Activated CD4-positive, alpha-beta T cell treated with anti-CD3 and anti-CD28 coated beads for 36 hours (primary cell): ENCODE measurements around the gene PNPLA5. TPM values are rescaled to one million over a fixed set of nuclear protein-coding genes. Genes with fewer than 3 reads are reported as not detected.

ENCODE experiments used
- ATAC-seq: fragments of 200-7000 bp; cut with Tn5 transposase; one replicate; pipeline ENCODE4 v1.10.0; 2021; ENCODE audit warnings: mild to moderate bottlenecking, moderate library complexity
- CTCF ChIA-PET: fragments of 350-600 bp; sonication (Branson Sonifier 250); formaldehyde crosslinking; loops from one replicate; lab custom pipeline; 2021; ENCODE audit warnings: antibody characterized with exemption; lab: Charles Lee
- POLR2A ChIA-PET: fragments of 350-600 bp; sonication (Branson Sonifier 250); formaldehyde crosslinking; loops from one replicate; lab custom pipeline; 2021; ENCODE audit warnings: antibody characterized with exemption, inconsistent platforms; lab: Charles Lee
- DNase-seq: peaks from one replicate; pipeline ENCODE4 v3.0.0-alpha.2; 2020
- H3K27ac Mint-ChIP-seq: one replicate; pipeline ENCODE4 v1.8.0; 2021; ENCODE audit warnings: mixed read lengths
- H3K27me3 Mint-ChIP-seq: one replicate; pipeline ENCODE4 v1.8.0; 2021; ENCODE audit warnings: mixed read lengths
- H3K36me3 Mint-ChIP-seq: one replicate; pipeline ENCODE4 v1.8.0; 2021; ENCODE audit warnings: low read depth, mixed read lengths
- H3K4me1 Mint-ChIP-seq: one replicate; pipeline ENCODE4 v1.8.0; 2021; ENCODE audit warnings: mixed read lengths
- H3K4me3 Mint-ChIP-seq: one replicate; pipeline ENCODE4 v1.8.0; 2021; ENCODE audit warnings: mild to moderate bottlenecking, moderate library complexity, mixed read lengths
- H3K9me3 Mint-ChIP-seq: one replicate; pipeline ENCODE4 v1.8.0; 2021; ENCODE audit warnings: low read depth, mixed read lengths
- intact Hi-C, 2 experiments: fragments of 100-400 bp; cut with DNase I in 1 of 2; cut with micrococcal nuclease in 1 of 2; formaldehyde crosslinking; loops; one replicate each; pipeline versions ENCODE4 v1.14.2 to v1.15.1; 2022 to 2024; cut with DNase I, micrococcal nuclease
- total RNA-seq, 2 experiments: library from RNA; stranded (reverse); gene quantifications; one replicate each; pipeline ENCODE4 v1.2.3, GENCODE V29; 2021

PNPLA5 gene
- total RNA-seq, 2 experiments from 2014 or later, result not detected

- POLR2A ChIA-PET, result no interaction called here
- peaks cover 18% of the 10 kb centered on the region for H3K27me3 Mint-ChIP-seq
- no peak overlapping the region for H3K4me3 Mint-ChIP-seq
- CTCF ChIA-PET, result interaction anchor here (1.0 kb wide), 1 partner anchor 33 kb away, joined by 3 read pairs; no protein-coding TSS in a partner anchor
- no peaks in the 10 kb centered on the region for H3K4me1 Mint-ChIP-seq
- peaks cover 2% of the 10 kb centered on the region for H3K9me3 Mint-ChIP-seq
- DNase-seq, result no peak
- ATAC-seq, result no peak
- H3K27ac Mint-ChIP-seq, result no peak overlapping the region
- intact Hi-C loops, result no loop called here
- H3K36me3 Mint-ChIP-seq, result no peaks in the 10 kb centered on the region
These were observed 39.9 kb downstream of the PNPLA5 start for GRCh38 chr22:43851979-43852307.

- H3K4me3 Mint-ChIP-seq, result no peak overlapping the region
- DNase-seq (no peak), ATAC-seq (no peak)
- no peak overlapping the region for H3K27ac Mint-ChIP-seq
- H3K4me1 Mint-ChIP-seq, result no peaks in the 10 kb centered on the region
- CTCF ChIA-PET, result interaction anchor here (1.0 kb wide), 1 partner anchor 34 kb away, joined by 3 read pairs; no protein-coding TSS in a partner anchor
- no peaks in the 10 kb centered on the region for H3K36me3 Mint-ChIP-seq
- H3K9me3 Mint-ChIP-seq, result no peaks in the 10 kb centered on the region
- H3K27me3 Mint-ChIP-seq, result peaks cover 15% of the 10 kb centered on the region
- intact Hi-C loops, result no loop called here
- POLR2A ChIA-PET, result no interaction called here
These were observed 40.5 kb downstream of the PNPLA5 start for GRCh38 chr22:43851058-43851978.

- ChIA-PET POLR2A (no interaction called here), CTCF (interaction anchor here (0.5 kb wide), 1 partner anchor 331 kb away, joined by 3 read pairs; no protein-coding TSS in a partner anchor)
- Mint-ChIP-seq H3K4me3 (no peak overlapping the region), H3K27me3 (peaks cover 15% of the 10 kb centered on the region), H3K9me3 (no peaks in the 10 kb centered on the region), H3K4me1 (no peaks in the 10 kb centered on the region), H3K36me3 (no peaks in the 10 kb centered on the region), H3K27ac (no peak overlapping the region)
- DNase-seq (no peak), ATAC-seq (no peak)
- intact Hi-C loops, result no loop called here
These were observed 41.3 kb downstream of the PNPLA5 start for GRCh38 chr22:43850529-43850928.

GRCh38 chr22:43849731-43850130 lies 42.1 kb downstream of the PNPLA5 start:
- no peak overlapping the region for H3K27ac Mint-ChIP-seq
- no peak for ATAC-seq
- intact Hi-C loops, result no loop called here
- no peaks in the 10 kb centered on the region for H3K4me1 Mint-ChIP-seq
- no peak overlapping the region for H3K4me3 Mint-ChIP-seq
- DNase-seq, result no peak
- POLR2A ChIA-PET, result no interaction called here
- H3K27me3 Mint-ChIP-seq, result peaks cover 12% of the 10 kb centered on the region
- H3K9me3 Mint-ChIP-seq, result no peaks in the 10 kb centered on the region
- no peaks in the 10 kb centered on the region for H3K36me3 Mint-ChIP-seq
- CTCF ChIA-PET, result no interaction called here

GRCh38 chr22:43848366-43849171 lies 43.2 kb downstream of the PNPLA5 start:
- no peaks in the 10 kb centered on the region for H3K9me3 Mint-ChIP-seq
- ChIA-PET CTCF (no interaction called here), POLR2A (no interaction called here)
- H3K4me1 Mint-ChIP-seq, result no peaks in the 10 kb centered on the region
- H3K36me3 Mint-ChIP-seq, result no peaks in the 10 kb centered on the region
- H3K27me3 Mint-ChIP-seq, result peaks cover 11% of the 10 kb centered on the region
- DNase-seq (no peak), ATAC-seq (no peak)
- H3K27ac Mint-ChIP-seq, result no peak overlapping the region
- intact Hi-C loops, result no loop called here
- no peak overlapping the region for H3K4me3 Mint-ChIP-seq

GRCh38 chr22:43847376-43848289 lies 44.2 kb downstream of the PNPLA5 start:
- H3K4me3 Mint-ChIP-seq, result no peak overlapping the region
- no peaks in the 10 kb centered on the region for H3K9me3 Mint-ChIP-seq
- ATAC-seq (no peak), DNase-seq (no peak)
- no peak overlapping the region for H3K27ac Mint-ChIP-seq
- peaks cover 6% of the 10 kb centered on the region for H3K27me3 Mint-ChIP-seq
- ChIA-PET POLR2A (no interaction called here), CTCF (no interaction called here)
- no peaks in the 10 kb centered on the region for H3K4me1 Mint-ChIP-seq
- H3K36me3 Mint-ChIP-seq, result no peaks in the 10 kb centered on the region
- intact Hi-C loops, result no loop called here

- intact Hi-C loops, result no loop called here
- H3K9me3 Mint-ChIP-seq, result no peaks in the 10 kb centered on the region
- ATAC-seq (no peak), DNase-seq (no peak)
- no peaks in the 10 kb centered on the region for H3K4me1 Mint-ChIP-seq
- no peaks in the 10 kb centered on the region for H3K36me3 Mint-ChIP-seq
- CTCF ChIA-PET, result no interaction called here
- H3K27me3 Mint-ChIP-seq, result peaks cover 6% of the 10 kb centered on the region
- no peak overlapping the region for H3K4me3 Mint-ChIP-seq
- no peak overlapping the region for H3K27ac Mint-ChIP-seq
- POLR2A ChIA-PET, result no interaction called here
These were observed 44.8 kb downstream of the PNPLA5 start for GRCh38 chr22:43846966-43847365.

- POLR2A ChIA-PET, result no interaction called here
- Mint-ChIP-seq H3K36me3 (no peaks in the 10 kb centered on the region), H3K9me3 (no peaks in the 10 kb centered on the region), H3K4me1 (no peaks in the 10 kb centered on the region), H3K27ac (no peak overlapping the region), H3K4me3 (no peak overlapping the region), H3K27me3 (peaks cover 1% of the 10 kb centered on the region)
- intact Hi-C loops, result no loop called here
- no peak for DNase-seq
- no peak for ATAC-seq
- CTCF ChIA-PET, result no interaction called here
These were observed 45.8 kb downstream of the PNPLA5 start for GRCh38 chr22:43845981-43846380.

- H3K27ac Mint-ChIP-seq, result no peak overlapping the region
- POLR2A ChIA-PET, result no interaction called here
- no peak overlapping the region for H3K4me3 Mint-ChIP-seq
- ATAC-seq, result no peak
- intact Hi-C loops, result no loop called here
- H3K36me3 Mint-ChIP-seq, result no peaks in the 10 kb centered on the region
- no peaks in the 10 kb centered on the region for H3K27me3 Mint-ChIP-seq
- no peaks in the 10 kb centered on the region for H3K4me1 Mint-ChIP-seq
- no peaks in the 10 kb centered on the region for H3K9me3 Mint-ChIP-seq
- CTCF ChIA-PET, result no interaction called here
- DNase-seq, result no peak
These were observed 47.0 kb downstream of the PNPLA5 start for GRCh38 chr22:43844560-43845545.

GRCh38 chr22:43843783-43844530 lies 47.9 kb downstream of the PNPLA5 start:
- no peaks in the 10 kb centered on the region for H3K27me3 Mint-ChIP-seq
- no peak overlapping the region for H3K4me3 Mint-ChIP-seq
- H3K4me1 Mint-ChIP-seq, result no peaks in the 10 kb centered on the region
- no peaks in the 10 kb centered on the region for H3K9me3 Mint-ChIP-seq
- ChIA-PET CTCF (interaction anchor here (0.6 kb wide), 1 partner anchor 1016 kb away, joined by 3 read pairs; no protein-coding TSS in a partner anchor), POLR2A (no interaction called here)
- intact Hi-C loops, result no loop called here
- no peak overlapping the region for H3K27ac Mint-ChIP-seq
- no peak for ATAC-seq
- no peaks in the 10 kb centered on the region for H3K36me3 Mint-ChIP-seq
- DNase-seq, result no peak
